Fibroblast of gingiva (primary cell): ENCODE data around the gene DHRSX.
"Not testable (repeated sequence)": the region's sequence is repeated elsewhere in the genome, so short reads cannot be mapped to it uniquely, and the experiment has no call there.

Experiments used
- DNase-seq: peaks from one replicate; pipeline ENCODE4 v3.0.0-alpha.2; 2011; ENCODE audit warnings: low read depth

DHRSX gene, protein sequence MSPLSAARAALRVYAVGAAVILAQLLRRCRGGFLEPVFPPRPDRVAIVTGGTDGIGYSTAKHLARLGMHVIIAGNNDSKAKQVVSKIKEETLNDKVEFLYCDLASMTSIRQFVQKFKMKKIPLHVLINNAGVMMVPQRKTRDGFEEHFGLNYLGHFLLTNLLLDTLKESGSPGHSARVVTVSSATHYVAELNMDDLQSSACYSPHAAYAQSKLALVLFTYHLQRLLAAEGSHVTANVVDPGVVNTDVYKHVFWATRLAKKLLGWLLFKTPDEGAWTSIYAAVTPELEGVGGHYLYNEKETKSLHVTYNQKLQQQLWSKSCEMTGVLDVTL

DNA sequence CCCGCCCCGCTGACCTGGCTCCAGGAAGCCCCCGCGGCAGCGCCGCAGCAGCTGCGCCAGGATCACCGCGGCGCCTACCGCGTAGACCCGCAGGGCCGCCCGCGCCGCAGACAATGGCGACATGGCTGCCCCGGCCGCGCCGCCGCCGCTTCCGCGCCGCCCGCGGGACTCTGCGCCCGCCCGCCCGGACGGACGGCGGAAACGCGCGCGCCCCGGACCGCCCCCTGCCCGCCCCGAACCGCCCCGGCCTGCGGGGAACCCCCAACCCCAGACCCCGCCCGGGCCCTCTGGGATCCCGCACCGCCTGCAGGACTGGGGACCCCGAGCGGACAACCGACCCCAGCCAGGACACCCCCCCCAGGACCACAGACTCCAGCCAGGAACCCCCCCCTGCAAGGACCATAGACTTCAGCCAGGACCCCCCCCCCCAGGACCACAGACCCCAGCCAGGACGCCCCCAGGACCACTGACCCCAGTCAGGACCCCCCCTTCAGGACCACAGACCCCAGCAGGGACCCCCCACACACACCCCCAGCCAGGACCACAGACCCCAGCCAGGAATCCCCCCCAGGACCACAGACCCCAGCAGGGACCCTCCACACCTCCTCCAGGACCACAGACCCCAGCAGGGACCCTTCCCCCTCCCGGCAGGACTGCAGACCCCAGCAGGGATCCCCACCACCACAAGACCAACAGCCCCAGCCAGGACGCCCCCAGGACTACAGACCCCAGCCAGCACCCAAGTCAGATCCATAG, at the start of gene DHRSX, which contains the start of gene ZBED1:
Gene DHRSX, minus strand, starts transcription at position 174 of the 756 bp plus-strand sequence. Its CDS starts 51 bp downstream, at position 123.
Gene ZBED1, minus strand, starts transcription at position 174 of the 756 bp plus-strand sequence. CDS start 10,257 bp downstream, outside the sequence.
- peak; percentile 35 for DNase-seq

DNA sequence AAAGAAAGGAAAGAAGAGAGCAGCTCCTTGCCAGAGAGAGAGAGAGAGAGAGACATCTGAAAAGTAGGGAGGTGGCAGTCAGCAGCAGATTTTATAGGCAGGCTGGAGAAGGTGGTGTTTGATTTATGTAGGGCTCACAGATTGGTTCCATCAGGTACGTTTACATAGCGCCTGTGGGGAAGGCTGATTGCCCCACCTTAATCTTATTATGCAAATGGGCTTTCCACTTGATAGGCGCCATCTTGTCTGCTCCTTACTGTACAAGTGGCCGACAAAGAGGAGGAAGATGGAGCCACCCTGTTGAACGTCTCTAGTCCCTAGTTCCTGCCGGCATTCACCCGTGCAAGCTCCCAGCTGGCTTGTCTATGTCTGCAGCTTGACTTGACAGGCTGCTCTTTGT, 49.1 kb upstream of the DHRSX start:
- DNase-seq = no peak

DNA sequence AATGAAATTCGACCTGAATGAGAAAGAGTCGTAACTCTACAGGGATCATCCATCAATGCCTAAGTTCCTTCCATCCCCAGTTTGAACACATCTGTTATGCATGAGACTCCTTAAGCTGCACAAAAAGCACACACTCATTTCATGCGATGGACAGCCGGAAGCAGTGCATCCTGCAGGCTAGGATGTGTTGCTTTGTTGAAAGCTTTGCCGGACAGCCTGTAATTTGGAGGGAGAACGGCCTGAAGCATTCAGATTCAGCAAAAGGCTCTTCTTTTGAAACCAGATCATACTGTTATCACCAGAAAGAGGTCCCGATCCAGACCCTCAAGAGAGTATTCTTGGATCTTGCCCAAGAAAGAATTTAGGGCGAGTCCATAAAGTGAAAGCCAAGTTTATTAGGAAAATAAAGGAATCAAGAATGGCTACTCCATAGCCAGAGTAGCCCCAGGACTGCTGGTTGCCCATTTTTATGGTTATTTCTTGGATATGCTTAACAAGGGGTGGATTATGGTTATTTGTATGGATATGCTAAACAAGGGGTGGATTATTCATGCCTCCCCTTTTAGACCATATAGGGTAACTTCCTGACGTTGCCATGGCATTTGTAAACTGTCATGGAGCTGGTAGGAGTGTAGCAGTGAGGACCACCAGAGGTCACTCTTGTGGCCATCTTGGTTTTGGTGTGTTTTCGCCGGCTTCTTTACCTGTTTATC, 48.1 kb upstream of the DHRSX start:
- DNase-seq = no peak

DNA sequence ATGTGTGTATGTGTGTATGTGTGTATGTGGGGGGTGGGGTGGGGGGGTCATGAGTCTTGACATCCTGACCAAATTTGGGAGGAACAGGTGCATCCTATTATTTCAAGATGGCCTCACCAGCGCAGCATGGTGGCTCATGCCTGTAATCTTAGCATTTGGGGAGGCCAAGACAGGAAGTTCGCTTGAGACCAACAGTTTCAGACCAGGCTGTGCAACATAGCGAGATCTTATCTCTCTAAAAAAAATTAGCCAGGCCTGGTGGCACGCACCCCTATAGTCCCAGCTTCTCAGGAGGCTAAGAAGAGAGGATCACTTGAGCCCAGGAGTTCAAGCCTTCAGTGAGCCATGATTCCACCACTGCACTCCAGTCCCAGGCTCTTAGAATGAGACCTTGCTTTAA, 47.0 kb upstream of the DHRSX start:
- DNase-seq = no peak

DNA sequence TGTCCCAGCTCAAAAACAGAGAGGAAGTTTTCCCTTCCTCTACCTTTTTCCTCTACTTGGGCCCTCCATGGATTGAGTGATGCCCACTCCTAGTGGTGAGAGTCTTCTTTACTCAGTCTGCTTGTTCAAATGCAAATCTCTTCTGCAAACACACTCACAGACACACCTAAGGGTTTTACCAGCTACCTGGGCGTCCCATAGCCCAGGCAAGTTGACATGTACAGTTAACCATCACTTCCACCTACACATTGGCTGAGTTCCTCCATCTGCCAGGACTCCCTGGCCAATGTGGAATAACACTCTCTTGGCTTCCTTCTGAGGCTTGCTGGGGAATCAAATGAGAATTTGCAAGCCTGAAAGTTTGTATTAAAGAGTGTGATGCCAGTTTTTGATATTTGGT, 45.7 kb upstream of the DHRSX start:
- no peak for DNase-seq

DNA sequence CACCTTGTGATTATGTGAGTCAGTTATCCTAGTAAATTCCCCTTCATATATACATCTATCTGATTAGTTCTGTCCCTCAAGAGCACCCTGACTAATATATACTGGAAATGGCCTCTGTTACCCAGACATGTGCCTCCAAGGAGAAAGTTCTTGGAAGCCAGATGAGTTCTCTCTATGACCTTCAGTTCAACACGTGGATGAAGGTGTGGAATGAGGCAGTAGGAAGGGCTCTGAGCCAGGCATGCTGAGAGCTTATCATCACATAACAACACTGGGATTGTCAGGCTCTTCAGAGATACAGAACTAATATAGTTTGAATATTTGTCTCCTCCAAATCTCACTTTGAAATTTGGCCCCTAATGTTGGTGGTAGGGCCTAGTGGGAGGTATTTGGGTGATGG, 44.4 kb upstream of the DHRSX start:
- no peak for DNase-seq

DNA sequence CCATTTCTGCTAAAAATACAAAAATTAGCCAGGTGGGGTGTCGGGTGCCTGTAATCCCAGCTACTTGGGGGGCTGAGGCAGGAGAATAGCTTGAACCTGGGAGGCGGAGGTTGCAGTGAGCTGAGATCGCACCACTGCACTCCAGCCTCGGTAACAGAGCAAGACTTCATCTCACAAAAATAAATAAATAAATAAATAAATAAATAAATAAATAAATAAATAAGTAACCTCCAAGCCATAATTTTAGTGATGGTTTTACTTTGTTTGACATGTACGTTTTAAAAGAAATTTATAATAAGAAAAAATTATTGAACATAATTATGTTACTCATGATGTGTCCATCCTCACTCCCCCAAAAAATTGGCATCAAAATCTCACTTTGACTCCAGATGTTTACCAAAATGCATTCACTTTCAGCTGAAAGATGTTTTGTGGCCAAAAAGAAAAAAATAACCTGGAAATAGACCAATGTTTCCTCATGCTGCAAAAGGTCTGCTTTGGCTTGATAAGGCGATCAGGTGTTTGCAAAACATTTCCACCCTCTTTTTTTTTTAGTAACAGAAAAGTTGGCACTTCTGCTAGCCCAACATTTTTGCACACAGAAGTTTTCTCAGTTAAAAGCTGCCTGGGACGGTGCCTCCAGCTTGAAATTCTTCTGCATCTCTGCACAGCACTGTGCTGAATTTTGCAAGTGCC, 42.2 kb upstream of the DHRSX start:
- DNase-seq = no peak

DNA sequence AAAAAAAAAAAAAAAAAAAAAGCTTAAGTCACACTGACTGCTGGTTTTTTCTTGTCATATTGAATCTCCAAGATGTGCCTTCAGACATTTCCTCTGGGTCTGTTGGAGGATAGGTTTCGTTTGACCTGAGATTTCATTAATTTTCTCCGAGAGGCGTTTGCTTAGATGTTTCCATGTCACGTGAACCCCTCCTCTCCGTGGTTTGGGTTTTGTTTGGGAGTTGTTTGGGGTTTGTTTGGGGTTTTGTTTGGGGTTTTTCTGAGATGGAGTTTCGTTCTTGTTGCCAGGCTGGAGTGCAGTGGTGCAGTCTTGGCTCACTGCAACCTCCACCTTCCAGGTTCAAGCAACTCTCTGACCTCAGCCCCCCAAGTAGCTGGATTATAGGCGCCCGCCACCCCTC, 40.8 kb upstream of the DHRSX start:
- no peak for DNase-seq

DNA sequence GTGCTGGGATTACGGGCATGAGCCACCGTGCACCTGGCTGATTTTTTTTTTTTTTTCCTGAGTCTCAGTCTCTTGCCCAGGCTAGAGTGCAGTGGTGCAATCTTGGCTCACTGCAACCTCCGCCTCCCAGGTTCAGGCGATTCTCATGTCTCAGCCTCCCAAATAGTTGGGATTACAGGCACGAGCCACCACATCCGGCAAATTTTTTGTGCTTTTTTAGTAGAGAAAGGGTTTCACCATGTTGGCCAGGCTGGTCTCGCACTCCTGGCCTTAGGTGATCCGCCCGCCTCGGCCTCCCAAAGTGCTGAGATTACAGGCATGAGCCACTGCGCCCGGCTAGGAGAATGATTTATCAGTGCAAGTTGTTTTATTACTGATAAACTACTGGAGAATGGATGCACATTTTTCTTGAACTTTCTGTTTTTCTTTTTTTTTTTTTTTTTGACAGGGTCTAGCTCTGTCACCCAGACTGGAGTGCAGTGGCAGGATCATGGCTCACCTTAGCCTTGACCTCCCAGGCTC, 39.7 kb upstream of the DHRSX start:
- DNase-seq = no peak

DNA sequence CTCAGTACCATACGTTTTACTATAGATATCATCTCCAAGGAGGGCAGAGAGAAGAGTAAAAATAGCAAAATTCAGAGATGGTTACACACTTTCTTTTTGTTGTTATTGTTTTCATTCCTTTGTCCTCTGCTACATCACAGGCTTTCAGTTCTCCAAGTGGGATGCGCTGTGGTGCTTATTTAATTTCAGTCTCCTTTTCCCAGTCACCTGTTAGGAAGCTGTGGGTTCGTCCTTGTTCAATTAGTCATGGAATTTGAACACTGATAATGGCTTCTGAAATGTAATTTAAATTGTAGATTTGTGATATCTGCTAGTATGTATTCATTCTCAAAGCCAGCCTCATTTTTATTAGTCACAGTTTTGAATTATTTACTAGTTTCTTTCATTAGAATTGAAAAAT, 38.8 kb upstream of the DHRSX start:
- DNase-seq = no peak

DNA sequence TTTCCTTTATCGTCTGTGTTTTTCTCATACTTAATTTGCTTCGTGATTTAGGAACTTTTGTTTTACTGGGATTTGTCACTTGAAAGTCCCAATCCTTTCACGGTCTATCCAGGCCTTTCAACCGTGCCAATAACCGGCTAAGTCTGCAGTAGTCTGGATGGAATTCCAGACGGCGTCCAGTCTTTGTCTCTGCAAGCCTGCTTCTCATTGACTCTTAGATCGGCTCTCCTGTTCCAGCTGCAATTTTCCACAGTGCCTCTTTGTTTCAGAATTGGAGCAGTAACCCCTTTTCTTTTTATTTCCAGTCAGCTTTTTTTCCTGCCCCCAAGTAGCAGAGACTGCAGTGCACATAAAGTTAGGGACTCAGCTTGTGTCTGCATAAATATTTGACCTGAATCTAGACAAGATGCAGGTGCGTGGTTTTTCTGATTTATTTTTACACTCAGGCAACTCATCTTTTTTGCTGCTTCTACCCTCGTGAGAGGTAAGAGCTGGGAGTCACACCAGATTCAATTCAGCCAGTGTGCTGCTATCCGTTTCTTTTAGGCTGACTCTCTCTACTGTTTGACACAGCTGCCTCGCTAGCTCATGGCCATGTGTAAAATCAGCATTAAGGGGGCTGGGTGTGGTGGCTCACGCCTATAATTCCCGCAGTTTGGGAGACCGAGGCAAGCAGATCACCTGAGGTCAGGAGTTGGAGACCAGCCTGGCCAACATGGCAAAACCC, 37.4 kb upstream of the DHRSX start:
- DNase-seq = no peak

DNA sequence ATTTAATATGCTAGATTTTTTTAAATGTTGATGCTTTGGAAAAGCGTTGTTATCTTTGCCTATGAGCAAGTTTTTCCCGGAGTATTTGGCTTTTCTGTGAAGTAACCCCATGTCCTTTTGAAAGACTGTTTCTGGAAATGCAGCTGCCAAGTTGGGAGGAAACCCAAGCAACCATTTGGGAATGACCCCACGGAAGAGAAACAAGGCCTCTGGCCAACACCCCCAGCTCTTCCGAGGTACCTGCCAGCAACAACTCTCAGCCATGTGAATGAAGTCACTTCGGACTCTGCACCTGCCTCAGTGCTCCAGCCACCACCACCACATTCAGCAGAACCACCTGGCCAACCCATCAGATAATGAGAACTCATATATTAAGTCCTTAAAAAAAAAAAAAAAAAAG, 36.2 kb upstream of the DHRSX start:
- no peak for DNase-seq

DNA sequence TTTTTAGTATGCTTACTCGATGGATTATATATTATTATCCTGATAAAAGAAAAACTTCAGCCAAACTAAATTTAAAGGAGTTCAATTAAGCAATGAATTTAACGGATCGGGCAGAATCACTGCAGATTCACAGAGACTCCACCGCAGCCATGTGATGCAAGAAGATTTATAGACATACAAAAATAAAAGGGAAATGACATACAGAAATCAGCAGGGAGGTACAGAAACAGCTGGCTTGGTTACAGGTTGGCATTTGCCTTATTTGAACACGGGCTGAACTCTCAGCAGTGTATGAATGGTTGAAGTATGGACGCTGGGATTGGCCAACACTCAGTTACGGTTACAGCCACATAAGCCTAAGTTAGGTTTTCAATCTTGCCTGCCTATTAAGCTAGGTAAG, 35.4 kb upstream of the DHRSX start:
- no peak for DNase-seq

DNA sequence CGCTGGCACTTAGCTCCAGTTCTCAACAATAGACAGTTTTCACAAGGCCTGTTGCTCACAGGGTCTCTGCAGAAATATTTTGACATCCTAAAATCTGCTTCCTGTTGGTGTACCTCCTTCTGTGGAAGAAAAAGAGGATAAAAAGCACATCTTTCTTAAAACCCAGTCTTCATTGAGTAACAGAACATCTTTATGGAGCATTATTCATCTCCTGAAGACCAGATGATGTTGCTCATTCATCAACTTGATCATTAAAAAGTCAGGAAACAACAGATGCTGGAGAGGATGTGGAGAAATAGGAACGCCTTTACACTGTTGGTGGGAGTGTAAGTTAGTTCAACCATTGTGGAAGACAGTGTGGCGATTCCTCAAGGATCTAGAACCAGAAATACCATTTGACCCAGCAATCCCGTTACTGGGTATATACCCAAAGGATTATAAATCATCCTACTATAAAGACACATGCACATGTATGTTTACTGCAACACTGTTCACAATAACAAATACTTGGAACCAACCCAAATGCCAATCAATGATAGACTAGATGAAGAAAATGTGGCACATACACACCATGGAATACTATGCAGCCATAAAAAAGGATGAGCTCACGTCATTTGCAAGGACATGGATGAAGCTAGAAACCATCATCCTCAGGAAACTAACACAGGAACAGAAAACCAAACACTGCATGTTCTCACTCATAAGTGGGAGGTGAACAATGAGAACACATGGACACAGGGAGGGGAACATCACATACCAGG, 33.7 kb upstream of the DHRSX start:
- DNase-seq = not testable (repeated sequence)

DNA sequence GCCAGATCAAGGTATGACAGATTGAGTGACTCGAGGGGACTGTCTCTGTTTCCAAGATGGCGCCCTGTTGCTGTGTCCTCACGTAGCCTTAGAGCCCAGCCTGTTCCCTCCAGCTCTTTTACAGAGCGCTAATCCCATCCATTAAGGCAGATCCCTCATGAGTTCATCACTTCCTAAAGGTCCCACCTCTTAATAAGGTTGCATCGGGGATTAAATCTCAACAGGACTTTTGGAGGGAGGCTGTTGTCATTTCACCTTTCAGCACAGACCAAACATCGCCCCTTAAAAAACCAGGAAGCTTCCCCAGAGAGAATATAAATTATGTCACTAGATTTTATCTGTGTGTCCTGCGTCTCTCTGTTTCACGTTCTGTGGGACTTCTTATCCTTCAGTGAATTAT, 32.6 kb upstream of the DHRSX start:
- DNase-seq = no peak

DNA sequence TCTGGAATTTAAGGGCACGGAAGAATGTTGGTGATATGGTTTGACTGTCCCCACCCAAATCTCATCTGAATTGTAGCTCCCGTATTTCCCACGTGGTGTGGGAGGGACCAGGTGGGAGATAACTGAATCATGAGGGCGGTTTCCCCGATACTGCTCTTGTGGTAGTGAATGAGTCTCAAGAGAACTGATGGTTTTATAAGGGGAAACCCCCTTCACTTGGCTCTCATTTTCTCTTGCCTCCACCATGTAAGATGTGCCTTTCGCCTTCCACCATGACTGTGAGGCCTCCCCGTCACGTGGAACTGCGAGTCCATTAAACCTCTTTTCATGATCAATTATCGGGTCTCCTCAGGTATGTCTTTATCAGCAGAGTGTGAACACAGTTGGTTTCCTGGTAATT, 25.6 kb upstream of the DHRSX start:
- DNase-seq = no peak

DNA sequence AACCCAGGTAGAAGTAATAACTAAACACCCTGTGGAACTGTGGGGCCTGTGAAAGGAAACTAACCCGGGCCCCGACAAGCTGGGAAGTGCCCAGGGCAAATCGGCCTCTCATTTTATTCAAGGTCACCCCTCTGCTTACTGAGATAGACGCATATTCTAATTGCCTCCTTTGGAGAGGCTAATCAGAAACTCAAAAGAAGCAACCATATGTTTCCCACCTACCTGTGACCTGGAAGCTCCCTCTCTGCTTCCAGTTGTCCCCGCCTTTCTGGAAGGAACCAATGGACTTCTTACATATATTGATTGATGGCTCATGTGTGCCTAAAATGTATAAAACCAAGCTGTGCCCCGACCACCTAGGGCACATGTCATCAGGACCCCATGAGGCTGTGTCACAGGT, 23.1 kb upstream of the DHRSX start:
- DNase-seq = no peak

DNA sequence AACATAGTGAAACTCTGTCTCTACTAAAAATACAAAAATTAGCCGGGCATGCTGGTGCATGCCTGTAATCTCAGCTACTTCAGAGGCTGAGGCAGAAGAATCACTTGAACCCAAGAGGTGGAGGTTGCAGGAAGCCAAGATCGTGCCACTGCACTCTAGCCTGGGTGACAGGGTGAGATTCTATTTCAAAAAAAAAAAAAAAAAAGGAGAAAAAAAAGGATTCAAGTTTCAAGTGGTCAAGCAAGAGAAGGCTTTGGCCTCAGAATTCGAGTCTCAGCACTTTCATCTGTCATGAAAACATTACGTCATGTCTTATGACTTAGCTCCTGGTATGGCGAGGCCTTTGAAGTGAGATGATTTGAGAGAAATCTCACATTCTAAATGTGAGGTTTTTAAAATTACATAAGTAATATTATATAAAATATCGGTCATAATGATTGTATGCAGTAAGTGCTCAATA, 21.2 kb upstream of the DHRSX start:
- no peak for DNase-seq

DNA sequence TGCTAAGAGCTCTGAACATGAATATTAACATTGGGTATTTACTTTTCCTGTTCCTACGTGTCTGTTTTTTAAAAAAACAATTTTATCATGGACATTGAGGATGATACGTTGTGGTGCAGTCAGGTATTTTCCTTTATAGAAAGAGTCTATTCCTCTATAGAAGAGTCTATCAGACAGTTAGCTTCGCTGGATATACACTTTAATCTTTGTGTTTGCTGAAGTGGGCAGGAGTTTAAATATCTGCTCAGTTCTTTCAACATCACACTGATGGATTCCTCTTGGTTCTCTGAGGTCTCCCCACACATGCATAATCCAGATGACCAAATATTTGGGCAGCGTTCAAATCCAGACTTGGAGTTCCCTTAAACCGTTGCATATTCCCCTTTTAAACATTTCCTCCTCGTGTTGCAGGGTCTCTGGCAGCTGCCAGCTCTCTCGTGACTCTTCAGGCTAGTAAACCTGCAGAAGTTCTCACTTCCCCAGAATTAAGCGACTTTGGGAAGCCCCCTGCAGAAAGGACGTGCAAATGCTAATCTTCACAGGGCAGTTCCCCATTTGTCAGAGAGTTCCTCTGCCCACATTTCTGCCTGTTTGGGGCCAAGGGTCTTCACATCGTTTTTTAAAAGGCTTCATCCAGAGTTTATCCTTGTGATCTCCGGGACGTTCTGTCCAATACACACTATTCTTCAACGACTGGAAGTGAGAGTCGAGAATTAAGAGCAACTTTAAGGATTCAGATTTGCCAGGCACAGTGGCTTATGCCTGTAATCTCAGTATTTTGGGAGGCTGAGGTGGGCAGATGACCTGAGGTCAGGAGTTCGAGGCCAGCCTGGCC, 20.5 kb upstream of the DHRSX start:
- DNase-seq = no peak

DNA sequence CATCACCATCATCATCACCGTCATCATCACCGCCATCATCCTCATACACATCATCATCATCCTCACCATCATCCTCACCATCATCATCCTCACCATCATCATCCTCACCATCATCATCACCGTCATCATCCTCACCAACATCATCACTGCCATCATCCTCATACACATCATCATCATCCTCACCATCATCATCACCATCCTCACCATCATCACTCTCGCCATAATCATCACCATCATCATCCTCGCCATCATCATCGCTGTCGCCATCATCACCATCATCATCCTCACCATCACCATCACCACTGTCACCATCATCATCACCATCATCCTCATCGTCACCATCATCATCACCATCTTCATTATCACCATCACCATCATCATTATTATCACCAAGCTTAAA, 19.8 kb upstream of the DHRSX start:
- no peak for DNase-seq
